ENCODE measurements around the gene COPS3.

- TF ChIP-seq POLR2A (IDR thresholded peaks at IDR 0.05) (no peak), CTCF (IDR thresholded peaks at IDR 0.05) (no peak)
Measured at GRCh38 chr17:17279316-17279715, 1.7 kb downstream of the COPS3 start.
